WTC11 (cell line): ENCODE measurements around the gene MBNL1. TPM values are rescaled to one million over a fixed set of nuclear protein-coding genes. Genes with fewer than 3 reads are reported as not detected.

Experiments used
- ATAC-seq: fragments of 200-7000 bp; cut with Tn5 transposase; 2 replicates; pipeline ENCODE4 v1.10.0; 2021; ENCODE audit warnings: mild to moderate bottlenecking, moderate library complexity
- CTCF ChIA-PET: fragments of 300-600 bp; sonication (Branson Sonifier 250); formaldehyde crosslinking; loops from one replicate; lab custom pipeline; 2021; ENCODE audit warnings: antibody characterized with exemption; lab: Charles Lee
- POLR2A ChIA-PET: fragments of 350-600 bp; sonication (Branson Sonifier 250); formaldehyde crosslinking; loops from one replicate; lab custom pipeline; 2021; ENCODE audit warnings: antibody characterized with exemption; lab: Charles Lee
- DNase-seq: peaks from one replicate; pipeline ENCODE4 v3.0.0; 2021; ENCODE audit warnings: low spot score
- H3K27ac Mint-ChIP-seq: 2 replicates; pipeline ENCODE4 v1.8.0; 2021; ENCODE audit warnings: mixed read lengths
- H3K27me3 Mint-ChIP-seq: 2 replicates; pipeline ENCODE4 v1.8.0; 2021; ENCODE audit warnings: low read depth, mild to moderate bottlenecking, moderate library complexity, mixed read lengths
- H3K36me3 Mint-ChIP-seq: 2 replicates; pipeline ENCODE4 v1.8.0; 2021; ENCODE audit warnings: mixed read lengths
- H3K4me1 Mint-ChIP-seq: 2 replicates; pipeline ENCODE4 v1.8.0; 2022; ENCODE audit warnings: mixed read lengths
- H3K4me3 Mint-ChIP-seq: 2 replicates; pipeline ENCODE4 v1.8.0; 2021; ENCODE audit warnings: mild to moderate bottlenecking, moderate library complexity, mixed read lengths
- H3K9me3 Mint-ChIP-seq: 2 replicates; pipeline ENCODE4 v1.8.0; 2021; ENCODE audit warnings: mixed read lengths
- AR ChIP-seq: fragments of 250-450 bp; sonication (Bioruptor Pico); IDR thresholded peaks from 2 replicates; pipeline ENCODE4 v1.9.0; 2021; ENCODE audit warnings: mild to moderate bottlenecking
- ATF1 ChIP-seq: sonication (generic); formaldehyde crosslinking; IDR thresholded peaks from 2 replicates; pipeline ENCODE4 v1.8.1; 2023; ENCODE audit warnings: mild to moderate bottlenecking, moderate library complexity, missing genetic modification reagents
- ATF6 ChIP-seq: sonication (generic); formaldehyde crosslinking; IDR thresholded peaks from 2 replicates; pipeline ENCODE4 v1.8.1; 2023; ENCODE audit warnings: mild to moderate bottlenecking, missing genetic modification reagents
- CREM ChIP-seq: sonication (generic); formaldehyde crosslinking; IDR thresholded peaks from 2 replicates; pipeline ENCODE4 v1.8.1; 2022; ENCODE audit warnings: mild to moderate bottlenecking, missing genetic modification reagents, moderate library complexity
- E2F1 ChIP-seq: sonication (generic); formaldehyde crosslinking; IDR thresholded peaks from 2 replicates; pipeline ENCODE4 v1.8.0; 2022; ENCODE audit warnings: mild to moderate bottlenecking, missing genetic modification reagents
- FOXK1 ChIP-seq: sonication (generic); formaldehyde crosslinking; IDR thresholded peaks from 2 replicates; pipeline ENCODE4 v1.8.0; 2022; ENCODE audit warnings: mild to moderate bottlenecking, moderate library complexity, missing genetic modification reagents
- GABPB1 ChIP-seq: sonication (generic); formaldehyde crosslinking; IDR thresholded peaks from 2 replicates; pipeline ENCODE4 v1.8.1; 2023; ENCODE audit warnings: mild to moderate bottlenecking, missing genetic modification reagents
- GTF2I ChIP-seq: fragments of 250-450 bp; sonication (Bioruptor Pico); conservative IDR thresholded peaks from 2 replicates; pipeline ENCODE4 v1.4.0; 2021; ENCODE audit warnings: mild to moderate bottlenecking
- HMGXB4 ChIP-seq: sonication (generic); formaldehyde crosslinking; IDR thresholded peaks from 2 replicates; pipeline ENCODE4 v1.8.1; 2023; ENCODE audit warnings: mild to moderate bottlenecking, moderate library complexity, missing genetic modification reagents
- MLX ChIP-seq: sonication (generic); formaldehyde crosslinking; IDR thresholded peaks from 2 replicates; pipeline ENCODE4 v1.8.1; 2023; ENCODE audit warnings: mild to moderate bottlenecking, missing genetic modification reagents, moderate library complexity
- PRRX2 ChIP-seq: fragments of 250-450 bp; sonication (Bioruptor Pico); IDR thresholded peaks from 2 replicates; pipeline ENCODE4 v1.8.0; 2021; ENCODE audit warnings: mild to moderate bottlenecking
- STAT6 ChIP-seq: sonication (generic); formaldehyde crosslinking; conservative IDR thresholded peaks from 2 replicates; pipeline ENCODE4 v1.8.1; 2023; ENCODE audit warnings: mild to moderate bottlenecking, low read depth, missing genetic modification reagents, moderate library complexity
- ZBTB43 ChIP-seq: sonication (generic); formaldehyde crosslinking; IDR thresholded peaks from 2 replicates; pipeline ENCODE4 v1.8.1; 2023; ENCODE audit warnings: mild to moderate bottlenecking, missing genetic modification reagents
- total RNA-seq: library from RNA; stranded (reverse); gene quantifications from 3 replicates; pipeline ENCODE4 v1.2.3, GENCODE V29; 2021

Gene MBNL1
- total RNA-seq, 1 experiment from 2014 or later, result 20.4 TPM

GRCh38 chr3:152287898-152288576 lies 19.3 kb downstream of the MBNL1 start (continued):
- no peak for TF ChIP-seq AR (CRISPR knock-in tag)
- no peak for TF ChIP-seq MLX (CRISPR knock-in tag)
- no peak for TF ChIP-seq PRRX2 (CRISPR knock-in tag)
- no peak for TF ChIP-seq GTF2I (CRISPR knock-in tag)
- TF ChIP-seq E2F1 (CRISPR knock-in tag), result no peak
- TF ChIP-seq ATF6 (CRISPR knock-in tag), result no peak

- peaks cover 27% of the 10 kb centered on the region for H3K4me1 Mint-ChIP-seq
- H3K9me3 Mint-ChIP-seq, result no peaks in the 10 kb centered on the region
- ATAC-seq, result no peak
- ChIA-PET CTCF (no interaction called here), POLR2A (no interaction called here)
- H3K27me3 Mint-ChIP-seq, result no peaks in the 10 kb centered on the region
- no peaks in the 10 kb centered on the region for H3K36me3 Mint-ChIP-seq
- no peak for DNase-seq
- H3K27ac Mint-ChIP-seq, result no peak overlapping the region
- TF ChIP-seq STAT6 (no peak), FOXK1 (CRISPR knock-in tag) (no peak), CREM (CRISPR knock-in tag) (no peak), ATF1 (CRISPR knock-in tag) (no peak), ZBTB43 (CRISPR knock-in tag) (no peak), HMGXB4 (no peak), E2F1 (CRISPR knock-in tag) (no peak), GABPB1 (CRISPR knock-in tag) (no peak)
- no peak overlapping the region for H3K4me3 Mint-ChIP-seq
Observed at GRCh38 chr3:152288681-152289080, 20.0 kb downstream of the MBNL1 start.
